Neural progenitor cell (in vitro differentiated cells): ENCODE results near the gene ADCY3. TPM values are rescaled to one million over a fixed set of nuclear protein-coding genes. Genes with fewer than 3 reads are reported as not detected.

Experiments
- DNase-seq: peaks from one replicate; pipeline ENCODE4 v3.0.0-alpha.2; 2016; ENCODE audit warnings: low spot score
- H2AFZ ChIP-seq: fragments of 200-600 bp; sonication (generic); replicated peaks from 2 replicates; pipeline ENCODE4 v1.6.1; 2016; ENCODE audit warnings: antibody characterized with exemption
- H3F3A ChIP-seq: fragments of 200-600 bp; sonication (generic); 2 replicates; pipeline ENCODE4 v1.6.1; 2016; ENCODE audit warnings: antibody characterized with exemption, low read depth
- H3K27ac ChIP-seq: fragments of 200-600 bp; sonication (generic); 2 replicates; pipeline ENCODE4 v1.5.1; 2016; ENCODE audit warnings: mild to moderate bottlenecking
- H3K27me3 ChIP-seq: fragments of 200-600 bp; sonication (generic); 2 replicates; pipeline ENCODE4 v1.6.1; 2016; ENCODE audit warnings: mild to moderate bottlenecking, moderate library complexity
- H3K36me3 ChIP-seq: fragments of 200-600 bp; sonication (generic); 2 replicates; pipeline ENCODE4 v1.5.1; 2016
- H3K4me1 ChIP-seq: fragments of 200-600 bp; sonication (generic); 2 replicates; pipeline ENCODE4 v1.6.1; 2016; ENCODE audit warnings: mixed run types
- H3K4me2 ChIP-seq: fragments of 200-600 bp; sonication (generic); 2 replicates; pipeline ENCODE4 v1.6.1; 2016
- H3K4me3 ChIP-seq: fragments of 200-600 bp; sonication (generic); 2 replicates; pipeline ENCODE4 v1.5.1; 2016
- H3K79me2 ChIP-seq: fragments of 200-600 bp; sonication (generic); 2 replicates; pipeline ENCODE4 v1.6.1; 2016; ENCODE audit warnings: low read depth
- H3K9ac ChIP-seq: fragments of 200-600 bp; sonication (generic); 2 replicates; pipeline ENCODE4 v1.6.1; 2016
- H3K9me3 ChIP-seq: fragments of 200-600 bp; sonication (generic); 2 replicates; pipeline ENCODE4 v1.5.1; 2016; ENCODE audit warnings: low read depth
- H4K20me1 ChIP-seq: fragments of 200-600 bp; sonication (generic); 2 replicates; pipeline ENCODE4 v1.6.1; 2016; ENCODE audit warnings: low read depth
- H3K27ac Mint-ChIP-seq: 3 replicates; pipeline ENCODE4 v1.8.0; 2021; ENCODE audit warnings: mixed read lengths
- H3K27me3 Mint-ChIP-seq: 2 replicates; pipeline ENCODE4 v1.8.0; 2022; ENCODE audit warnings: low read depth, mild to moderate bottlenecking, inconsistent platforms, moderate library complexity, mixed read lengths; ENCODE audit not compliant: insufficient read depth
- H3K36me3 Mint-ChIP-seq: 3 replicates; pipeline ENCODE4 v1.8.0; 2021; ENCODE audit warnings: mixed read lengths
- H3K4me1 Mint-ChIP-seq: 3 replicates; pipeline ENCODE4 v1.8.0; 2021; ENCODE audit warnings: mixed read lengths
- H3K4me3 Mint-ChIP-seq: 3 replicates; pipeline ENCODE4 v1.8.0; 2021; ENCODE audit warnings: mild to moderate bottlenecking, moderate library complexity, mixed read lengths
- H3K9me3 Mint-ChIP-seq: 3 replicates; pipeline ENCODE4 v1.8.0; 2020; ENCODE audit warnings: mixed read lengths
- CTCF ChIP-seq: fragments of 200-600 bp; sonication (generic); IDR thresholded peaks from 2 replicates; pipeline ENCODE4 v1.5.1; 2017; ENCODE audit warnings: antibody characterized with exemption, mild to moderate bottlenecking
- EZH2 ChIP-seq: fragments of 200-600 bp; sonication (generic); IDR thresholded peaks from 2 replicates; pipeline ENCODE4 v1.6.1; 2017; ENCODE audit warnings: antibody characterized with exemption, mild to moderate bottlenecking, moderate library complexity
- EZH2phosphoT487 ChIP-seq: fragments of 200-600 bp; sonication (generic); IDR thresholded peaks from 2 replicates; pipeline ENCODE4 v1.6.1; 2017; ENCODE audit warnings: antibody characterized with exemption
- total RNA-seq: library from RNA; depleted of rRNA; stranded (reverse); fragments of >200 nt; gene quantifications from 2 replicates; pipeline ENCODE4 v1.2.3, GENCODE V29; 2015; ENCODE audit warnings: low replicate concordance

Gene ADCY3
- total RNA-seq, 1 donor from 2014 or later: 25.3 TPM

- H3K79me2 ChIP-seq: no peaks in the 10 kb centered on the region
- H3K27ac ChIP-seq: no peak overlapping the region
- H3K4me1 ChIP-seq: no peaks in the 10 kb centered on the region
- Mint-ChIP-seq H3K9me3 (no peaks in the 10 kb centered on the region), H3K36me3 (peaks cover 10% of the 10 kb centered on the region), H3K27ac (no peak overlapping the region), H3K27me3 (no peaks in the 10 kb centered on the region), H3K4me1 (no peaks in the 10 kb centered on the region), H3K4me3 (no peak overlapping the region)
- H3K9ac ChIP-seq: no peak overlapping the region
- H3K36me3 ChIP-seq: no peaks in the 10 kb centered on the region
- no peak overlapping the region for H3K4me3 ChIP-seq
- H3F3A ChIP-seq: no peaks in the 10 kb centered on the region
- no peak overlapping the region for H3K4me2 ChIP-seq
- H2AFZ ChIP-seq: no peak overlapping the region
- DNase-seq: no peak
- no peak for TF ChIP-seq EZH2
- no peak for TF ChIP-seq EZH2phosphoT487
- no peak for TF ChIP-seq CTCF
- no peaks in the 10 kb centered on the region for H3K9me3 ChIP-seq
- H4K20me1 ChIP-seq: no peaks in the 10 kb centered on the region
- no peaks in the 10 kb centered on the region for H3K27me3 ChIP-seq
Measured at GRCh38 chr2:24861500-24861899, 58.5 kb downstream of the ADCY3 start.

GRCh38 chr2:24860631-24861030 is 59.4 kb downstream of the ADCY3 start:
- Mint-ChIP-seq H3K27ac (no peak overlapping the region), H3K36me3 (peaks cover 8% of the 10 kb centered on the region), H3K4me1 (peaks cover 4% of the 10 kb centered on the region), H3K9me3 (no peaks in the 10 kb centered on the region), H3K4me3 (no peak overlapping the region), H3K27me3 (no peaks in the 10 kb centered on the region)
- Histone ChIP-seq H3F3A (no peaks in the 10 kb centered on the region), H3K36me3 (no peaks in the 10 kb centered on the region), H3K79me2 (no peaks in the 10 kb centered on the region), H3K4me2 (no peak overlapping the region), H3K4me3 (no peak overlapping the region), H4K20me1 (no peaks in the 10 kb centered on the region), H3K27ac (no peak overlapping the region), H2AFZ (no peak overlapping the region), H3K4me1 (peaks cover 4% of the 10 kb centered on the region), H3K27me3 (no peaks in the 10 kb centered on the region), H3K9me3 (no peaks in the 10 kb centered on the region), H3K9ac (no peak overlapping the region)
- no peak for DNase-seq
- no peak for TF ChIP-seq EZH2
- TF ChIP-seq CTCF: no peak
- no peak for TF ChIP-seq EZH2phosphoT487

GRCh38 chr2:24859968-24860600 is 60.0 kb downstream of the ADCY3 start:
- Histone ChIP-seq H3K36me3 (no peaks in the 10 kb centered on the region), H3K27me3 (no peaks in the 10 kb centered on the region), H3K4me2 (no peak overlapping the region), H3K9me3 (no peaks in the 10 kb centered on the region), H3K27ac (no peak overlapping the region), H3K9ac (no peak overlapping the region), H4K20me1 (no peaks in the 10 kb centered on the region), H3F3A (no peaks in the 10 kb centered on the region), H3K79me2 (no peaks in the 10 kb centered on the region), H2AFZ (no peak overlapping the region), H3K4me3 (no peak overlapping the region), H3K4me1 (peaks cover 9% of the 10 kb centered on the region)
- no peak overlapping the region for H3K27ac Mint-ChIP-seq
- H3K27me3 Mint-ChIP-seq: no peaks in the 10 kb centered on the region
- no peak for DNase-seq
- TF ChIP-seq EZH2phosphoT487 (no peak), CTCF (no peak), EZH2 (no peak)
- no peaks in the 10 kb centered on the region for H3K9me3 Mint-ChIP-seq
- H3K36me3 Mint-ChIP-seq: peaks cover 6% of the 10 kb centered on the region
- peaks cover 5% of the 10 kb centered on the region for H3K4me1 Mint-ChIP-seq
- H3K4me3 Mint-ChIP-seq: peak overlapping the region; percentile 65
